Breast epithelium (tissue), 3 donors: ENCODE results near the gene NRAS.

Experiments
- POLR2AphosphoS5 ChIP-seq, 3 donors: sonication (generic); formaldehyde crosslinking; IDR thresholded peaks; one replicate each; pipeline ENCODE4 v1.6.1; 2017; ENCODE audit warnings: antibody characterized with exemption in 3 of 3
- TF ChIP-seq, protein P1 (sequence below), 3 donors: fragments of 450-650 bp; IDR thresholded peaks; one replicate each; pipeline ENCODE4 v1.5.1; 2016 to 2017; ENCODE audit warnings: antibody characterized with exemption in 3 of 3, mild to moderate bottlenecking in 3 of 3, moderate library complexity in 3 of 3

DNA sequence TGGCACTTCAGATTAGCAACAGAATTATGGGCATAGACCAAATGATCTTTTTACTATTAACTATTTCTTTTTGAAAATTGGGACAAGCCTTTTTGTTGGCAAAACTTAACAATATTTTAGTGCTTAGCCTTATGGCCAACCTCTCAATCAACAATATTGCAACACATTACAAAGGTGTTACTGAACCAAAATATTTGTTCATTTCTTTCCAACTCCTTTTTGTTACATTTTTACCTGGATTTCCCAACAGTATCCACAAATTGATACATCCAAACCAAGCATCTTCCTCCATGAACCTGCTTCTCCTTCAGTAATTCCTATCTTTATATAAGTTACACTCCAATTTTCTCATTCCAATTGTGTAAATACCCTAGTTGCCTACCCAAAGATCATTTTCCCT, 19.8 kb downstream of the NRAS start:
- TF ChIP-seq, protein P1, sequence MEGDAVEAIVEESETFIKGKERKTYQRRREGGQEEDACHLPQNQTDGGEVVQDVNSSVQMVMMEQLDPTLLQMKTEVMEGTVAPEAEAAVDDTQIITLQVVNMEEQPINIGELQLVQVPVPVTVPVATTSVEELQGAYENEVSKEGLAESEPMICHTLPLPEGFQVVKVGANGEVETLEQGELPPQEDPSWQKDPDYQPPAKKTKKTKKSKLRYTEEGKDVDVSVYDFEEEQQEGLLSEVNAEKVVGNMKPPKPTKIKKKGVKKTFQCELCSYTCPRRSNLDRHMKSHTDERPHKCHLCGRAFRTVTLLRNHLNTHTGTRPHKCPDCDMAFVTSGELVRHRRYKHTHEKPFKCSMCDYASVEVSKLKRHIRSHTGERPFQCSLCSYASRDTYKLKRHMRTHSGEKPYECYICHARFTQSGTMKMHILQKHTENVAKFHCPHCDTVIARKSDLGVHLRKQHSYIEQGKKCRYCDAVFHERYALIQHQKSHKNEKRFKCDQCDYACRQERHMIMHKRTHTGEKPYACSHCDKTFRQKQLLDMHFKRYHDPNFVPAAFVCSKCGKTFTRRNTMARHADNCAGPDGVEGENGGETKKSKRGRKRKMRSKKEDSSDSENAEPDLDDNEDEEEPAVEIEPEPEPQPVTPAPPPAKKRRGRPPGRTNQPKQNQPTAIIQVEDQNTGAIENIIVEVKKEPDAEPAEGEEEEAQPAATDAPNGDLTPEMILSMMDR (IDR thresholded peaks at IDR 0.05), result no peak
- TF ChIP-seq POLR2AphosphoS5 (IDR thresholded peaks at IDR 0.05), result no peak
